NCI-H524 treated with DMSO at 0.1 percent for 48 hours (cell line): ENCODE measurements around the gene LRRN2.
A peak's percentile ranks its signal among the peaks of the same experiment; 100 is the strongest.

ENCODE experiments used
- DNase-seq: peaks from one replicate; lab custom pipeline; 2025; lab: John Stamatoyannopoulos, UW

Gene LRRN2

DNA sequence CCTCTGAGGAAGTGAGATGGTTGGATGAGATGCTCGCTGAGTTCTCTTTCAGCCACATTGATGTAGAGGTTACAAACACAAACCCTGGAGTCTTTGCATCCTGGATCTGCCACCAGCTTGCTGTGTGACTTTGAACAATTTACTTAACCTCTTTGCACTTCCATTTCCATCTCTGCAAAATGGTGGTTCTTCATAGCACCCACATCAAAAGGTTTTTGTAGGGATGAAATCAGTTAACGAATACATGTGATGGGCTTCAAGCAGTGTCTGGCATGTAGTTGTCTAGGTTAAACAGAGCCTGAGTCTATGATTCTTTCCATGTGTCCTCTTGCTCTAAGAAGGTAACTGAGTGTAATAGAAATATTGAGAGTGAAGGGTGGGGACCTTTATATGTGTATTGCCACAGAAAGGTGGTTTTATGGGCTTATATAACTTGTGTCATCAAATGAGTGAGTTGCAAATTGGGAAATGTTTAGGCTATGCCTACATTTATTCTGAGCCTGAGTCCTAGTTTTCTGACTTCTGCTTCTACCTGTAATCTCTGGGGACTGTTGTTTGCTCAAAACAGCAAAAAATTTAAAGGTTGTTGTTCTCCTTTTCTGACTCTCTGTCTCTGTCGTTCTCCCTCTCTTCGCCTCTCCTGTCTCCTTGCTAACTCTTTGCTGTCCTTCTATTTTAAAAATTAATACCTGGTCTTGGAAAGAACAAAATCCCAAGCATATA lies 27.3 kb upstream of the LRRN2 start:
- DNase-seq = no peak

DNA sequence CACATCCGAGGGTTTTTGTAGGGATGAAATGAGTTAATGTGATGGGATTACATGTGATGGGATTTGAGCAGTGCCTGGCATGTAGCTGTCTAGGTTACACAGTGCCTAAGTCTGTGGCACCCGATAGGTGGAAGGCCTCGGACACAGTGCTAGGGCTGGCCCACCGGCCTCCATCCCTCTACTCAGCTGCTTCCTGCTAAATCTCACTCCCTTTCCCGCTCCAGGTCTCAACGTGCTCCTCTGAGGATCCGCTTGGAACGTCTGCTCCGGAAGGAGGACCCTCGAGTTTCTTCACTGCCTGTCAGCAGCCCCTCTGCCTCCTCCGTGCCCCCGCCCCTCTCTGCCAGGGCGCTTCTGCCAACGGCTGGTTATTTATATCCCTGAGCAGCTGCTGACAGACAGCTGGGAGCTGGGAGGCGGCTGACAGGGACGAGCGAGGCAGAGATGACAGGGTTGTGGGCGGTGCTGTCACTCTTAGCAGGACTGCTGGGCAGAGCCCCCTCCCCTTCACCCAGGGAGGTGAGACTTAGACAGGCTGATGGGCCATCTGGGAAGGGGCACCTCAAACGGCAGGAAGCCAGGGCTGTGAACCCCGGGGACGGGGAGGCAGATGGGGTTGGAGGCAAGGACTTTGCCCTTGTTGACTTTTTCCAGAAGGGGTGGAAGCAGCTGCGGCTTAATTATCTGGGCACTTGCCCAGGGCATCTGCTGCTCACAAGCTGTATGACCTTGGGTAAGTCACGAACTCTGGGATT lies 26.6 kb upstream of the LRRN2 start:
- peak; percentile 93 for DNase-seq

DNA sequence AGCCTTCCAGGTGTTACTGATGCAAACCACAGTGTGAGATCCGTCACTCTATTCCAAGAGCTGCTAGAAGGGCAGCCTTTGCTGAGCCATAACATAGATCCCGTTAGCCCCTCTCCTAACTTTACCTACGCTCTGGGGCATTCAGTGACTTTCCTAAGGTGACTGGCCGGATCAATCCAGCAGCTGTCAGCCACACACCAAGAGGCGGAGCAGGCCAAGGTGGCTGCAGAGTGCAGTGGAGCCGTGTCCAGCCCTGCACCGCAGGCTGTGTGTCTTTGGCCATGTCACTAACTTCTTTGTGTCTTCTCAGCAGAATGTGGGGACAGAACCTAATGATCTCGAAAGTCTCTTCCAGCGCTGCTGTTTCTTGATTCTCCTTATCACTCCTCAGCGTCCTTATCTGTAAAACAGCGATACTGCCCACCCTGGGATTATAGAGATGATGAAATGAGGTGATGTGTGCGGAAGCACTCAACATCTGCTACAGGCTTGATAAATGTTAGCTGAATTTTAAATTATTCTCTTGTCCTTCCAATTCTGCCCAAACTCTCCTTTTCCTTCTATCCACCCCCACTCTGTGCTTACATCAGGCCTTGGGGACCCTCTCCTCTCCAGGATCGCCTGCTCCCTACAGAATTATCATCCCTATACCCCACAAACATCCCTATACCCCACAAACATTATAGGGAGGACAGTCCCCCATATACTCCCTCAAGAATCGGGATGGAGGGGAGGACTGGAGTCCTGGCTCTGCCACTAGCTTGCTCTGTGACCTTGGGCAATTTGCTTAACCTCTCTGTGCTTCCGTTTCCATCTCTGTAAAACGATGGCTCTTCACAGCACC lies 25.8 kb upstream of the LRRN2 start:
- DNase-seq = no peak

DNA sequence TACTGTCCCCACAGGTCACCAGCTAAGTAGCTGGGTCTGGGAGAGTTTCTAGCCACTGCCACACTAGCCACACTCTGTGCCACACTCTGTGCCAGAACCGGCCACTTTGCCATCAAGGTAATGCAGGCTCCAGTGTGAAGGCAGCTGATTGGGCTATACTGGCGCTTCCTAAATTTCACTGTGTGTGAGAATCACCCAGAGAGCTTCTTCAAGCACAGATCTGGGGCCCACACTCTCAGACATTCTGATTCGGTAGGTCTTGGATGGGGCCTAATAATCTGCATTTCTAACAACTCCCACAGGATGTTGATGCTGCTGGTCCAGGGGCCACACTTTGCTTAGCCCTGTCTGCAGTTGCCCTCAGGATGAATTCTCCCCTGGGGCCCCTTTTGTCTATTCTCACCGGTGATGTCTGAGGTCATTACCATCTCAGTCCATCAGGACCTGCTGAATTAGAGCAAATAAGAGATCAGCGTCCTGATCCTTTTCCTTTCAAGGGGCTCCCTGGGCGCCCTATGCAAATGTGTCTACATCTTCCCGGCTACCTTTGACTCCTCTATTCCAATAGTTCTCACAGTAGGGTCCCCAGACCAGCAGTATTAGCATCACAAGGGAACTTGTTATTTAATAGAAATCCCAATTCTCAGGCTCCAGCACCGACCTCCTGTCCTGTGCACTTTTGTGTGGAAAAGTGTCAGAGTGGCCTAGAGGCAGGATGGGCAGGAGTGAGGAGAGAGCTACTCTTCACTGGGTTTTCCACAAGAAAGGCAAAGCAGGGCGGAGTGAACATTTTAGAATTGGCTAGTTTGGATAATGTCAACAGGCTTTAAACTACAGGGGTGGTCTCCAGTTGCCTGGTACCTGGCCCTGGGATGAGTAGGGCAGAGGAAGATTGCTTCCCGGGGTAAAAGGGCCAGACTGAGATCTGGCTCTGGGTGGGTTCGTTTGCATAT lies 24.7 kb upstream of the LRRN2 start:
- no peak for DNase-seq

DNA sequence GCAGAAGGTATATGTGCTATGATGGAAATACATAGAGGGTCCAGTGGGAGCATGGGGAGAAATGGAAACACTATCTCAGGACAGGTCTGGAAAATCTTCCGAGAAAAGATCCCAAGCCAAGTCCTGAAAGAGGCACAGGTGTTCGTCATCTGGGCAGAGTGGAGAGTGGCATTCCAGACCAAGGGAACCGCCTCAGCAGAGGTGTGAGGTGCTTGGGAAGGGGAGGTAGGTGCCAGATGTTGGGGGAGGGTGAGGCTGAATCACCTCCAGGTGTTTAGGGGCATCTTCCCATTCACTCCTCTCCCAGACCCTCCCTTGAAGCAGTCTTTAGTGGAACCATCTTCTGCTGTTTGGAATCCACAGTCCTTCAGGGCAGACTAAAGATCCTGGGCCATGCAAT lies 23.5 kb upstream of the LRRN2 start:
- DNase-seq = no peak

- DNase-seq = no peak
These were observed 21.4 kb upstream of the LRRN2 start for GRCh38 chr1:204706838-204707509.

GRCh38 chr1:204705888-204706837 lies 20.6 kb upstream of the LRRN2 start:
- DNase-seq = no peak

DNA sequence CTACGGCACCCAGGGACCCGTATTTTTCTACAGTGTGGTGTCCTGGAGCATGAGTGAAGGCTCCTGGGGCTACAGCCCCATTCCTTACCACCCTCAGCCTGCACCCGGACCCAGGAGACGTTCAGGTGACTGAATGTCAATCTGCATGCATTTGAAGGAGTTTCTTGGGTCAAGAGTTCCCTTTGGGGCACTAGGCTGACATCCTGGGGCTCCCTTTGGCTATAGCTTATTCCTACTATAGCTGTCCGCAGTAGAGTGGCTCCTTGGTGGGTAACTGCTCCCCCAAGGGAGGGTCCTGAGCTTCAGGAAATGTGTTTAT lies 19.9 kb upstream of the LRRN2 start:
- no peak for DNase-seq

- DNase-seq = no peak
These were observed 19.4 kb upstream of the LRRN2 start for GRCh38 chr1:204704794-204705492.

GRCh38 chr1:204703826-204704612 lies 18.5 kb upstream of the LRRN2 start:
- DNase-seq = no peak

GRCh38 chr1:204703268-204703664 lies 17.7 kb upstream of the LRRN2 start:
- DNase-seq = no peak

DNA sequence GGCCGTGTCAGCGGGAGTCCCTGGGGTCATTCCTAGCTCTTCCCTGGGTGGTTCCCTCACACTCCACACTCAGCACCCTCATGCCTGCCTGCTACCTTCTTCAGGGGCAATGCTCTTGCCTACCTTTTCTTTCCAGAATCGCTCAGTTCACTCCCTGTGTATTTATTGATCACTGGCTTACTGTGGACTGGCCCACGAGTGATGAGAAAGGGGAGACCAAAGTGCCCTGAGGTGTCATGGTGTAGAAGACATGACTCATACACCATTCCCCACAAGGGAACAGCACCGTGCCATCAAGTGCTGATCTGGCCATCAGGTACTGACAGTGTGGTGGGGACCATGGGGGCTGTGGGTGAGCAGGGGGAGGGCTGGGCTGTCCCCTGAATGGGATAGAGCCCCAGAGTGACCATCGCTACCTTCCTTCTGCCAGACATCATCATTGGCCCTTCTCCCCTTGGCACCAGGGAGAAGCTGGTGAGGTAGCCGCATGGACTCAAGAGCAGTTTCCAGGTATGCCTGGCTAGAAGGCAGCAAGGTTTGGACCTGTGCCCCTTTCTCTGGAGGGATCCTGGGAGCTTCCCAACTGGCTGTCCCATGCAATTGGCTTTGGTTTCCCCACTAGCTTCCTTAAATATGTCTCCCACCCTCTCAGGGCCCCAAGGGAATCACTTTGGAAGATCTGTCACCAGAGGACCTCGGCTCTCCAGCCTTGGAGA lies 17.2 kb upstream of the LRRN2 start:
- DNase-seq = no peak

GRCh38 chr1:204701229-204701628 lies 15.7 kb upstream of the LRRN2 start:
- no peak for DNase-seq

DNA sequence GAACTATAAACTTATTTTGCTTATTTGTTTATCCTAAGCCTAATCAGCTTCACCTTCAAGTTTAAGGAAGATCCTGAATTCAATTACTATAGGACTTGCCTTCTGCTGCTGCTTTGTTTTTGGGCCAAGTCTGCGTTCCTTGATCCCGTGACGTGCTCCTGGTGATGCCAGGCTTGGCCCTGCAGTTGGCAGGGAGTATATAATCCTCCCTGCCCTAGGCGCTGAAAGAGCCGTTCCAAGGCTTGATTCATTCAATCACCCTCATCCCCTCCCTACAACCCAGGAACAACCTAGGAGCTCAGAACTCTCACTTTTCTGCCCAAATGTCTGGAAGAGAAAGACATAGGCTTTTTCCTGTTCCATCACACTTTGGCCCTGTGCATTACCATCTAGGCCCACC lies 12.4 kb upstream of the LRRN2 start:
- DNase-seq = no peak

DNA sequence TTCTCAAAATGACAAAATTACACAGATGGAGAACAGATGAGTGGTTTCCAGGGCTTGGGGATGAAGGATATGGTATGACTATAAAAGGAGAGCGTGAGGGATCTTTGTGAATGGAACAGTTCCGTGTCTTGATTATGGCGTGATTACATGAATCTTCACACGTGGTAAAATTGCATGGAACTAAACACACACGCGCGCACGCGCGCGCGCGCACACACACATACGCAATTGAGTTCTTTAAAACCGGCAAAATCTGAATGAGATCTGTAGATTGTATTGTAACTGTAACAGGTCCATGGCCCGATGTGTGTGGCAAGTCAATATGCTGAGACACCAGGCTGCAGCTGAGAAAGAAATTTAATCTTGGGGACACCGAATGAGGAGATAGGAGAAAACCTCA lies 11.1 kb upstream of the LRRN2 start:
- no peak for DNase-seq

DNA sequence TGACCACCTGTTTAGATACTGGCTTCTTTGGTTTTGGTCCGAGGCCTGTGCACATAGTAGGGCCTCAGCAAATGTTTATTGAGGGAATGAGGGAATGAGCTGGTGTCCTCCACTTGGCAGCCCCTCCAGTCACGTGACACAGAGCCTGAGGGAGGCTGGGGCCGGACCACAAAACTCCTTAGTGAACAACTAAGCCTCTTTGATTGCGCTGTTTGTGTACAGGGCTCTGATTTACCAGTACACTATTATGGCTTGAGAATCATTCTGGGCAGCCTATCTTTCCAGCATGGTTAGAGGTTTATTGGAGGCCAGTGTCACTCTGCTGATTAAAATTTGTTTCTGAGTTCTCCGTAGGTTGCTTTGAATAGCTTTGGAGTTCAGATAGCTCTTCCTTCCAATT lies 10.2 kb upstream of the LRRN2 start:
- no peak for DNase-seq

DNA sequence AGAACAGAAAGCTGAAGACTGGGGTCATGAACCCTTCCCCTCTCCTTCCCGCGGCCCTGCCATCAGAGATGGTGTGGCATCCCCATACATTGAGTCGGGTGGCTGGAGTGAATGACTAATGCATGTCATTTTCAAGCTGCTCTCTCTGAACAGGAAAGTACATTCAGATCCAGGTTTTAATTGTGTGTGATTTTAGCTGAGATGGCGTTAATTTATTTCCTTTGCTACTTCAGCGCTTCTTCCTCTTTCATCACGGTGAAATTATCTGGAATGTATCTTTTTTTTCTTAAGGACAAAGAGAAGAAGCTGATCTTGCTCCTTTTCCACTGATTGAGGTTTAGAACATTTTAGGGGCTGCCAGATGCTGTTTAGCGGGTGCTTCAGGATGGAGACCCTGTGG lies 8.6 kb upstream of the LRRN2 start:
- no peak for DNase-seq

- no peak for DNase-seq
These were observed 7.4 kb upstream of the LRRN2 start for GRCh38 chr1:204692841-204693356.
